ENCODE data around the gene LPP.

DNA sequence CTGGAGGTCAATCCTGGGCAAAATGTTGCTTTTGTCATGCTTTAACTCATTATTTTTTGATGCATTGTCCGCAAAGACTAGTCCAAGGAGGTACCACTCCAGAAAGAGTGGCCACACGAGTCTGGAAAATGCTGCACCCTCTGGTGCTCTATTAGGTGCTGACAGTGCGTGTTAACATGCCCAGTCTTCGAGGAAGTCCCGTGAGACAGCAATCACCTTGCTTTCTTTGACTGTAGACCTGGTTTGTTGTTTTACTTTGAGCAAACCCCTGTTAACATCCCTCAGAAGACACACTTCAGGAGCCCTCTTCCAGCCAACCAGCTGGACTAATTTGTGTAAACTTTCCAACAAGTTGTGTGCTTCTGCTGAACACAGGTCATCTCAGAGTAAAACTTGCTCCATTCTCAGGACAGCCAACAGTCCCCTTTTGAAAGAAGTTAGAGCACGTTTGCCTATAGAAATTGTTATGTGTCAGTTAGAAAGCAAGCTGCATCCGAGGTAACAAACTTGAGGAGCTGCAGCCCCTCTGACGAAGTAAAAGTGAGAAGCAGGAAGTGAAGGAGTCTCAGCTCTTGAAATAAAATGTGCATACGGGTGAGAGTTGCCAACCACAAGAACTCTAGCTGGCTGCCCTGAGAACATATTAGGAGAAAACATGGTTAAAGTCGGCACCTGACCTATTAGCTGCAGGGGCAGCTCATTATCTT is 205.0 kb downstream of the LPP start:
- TF ChIP-seq, protein P1, sequence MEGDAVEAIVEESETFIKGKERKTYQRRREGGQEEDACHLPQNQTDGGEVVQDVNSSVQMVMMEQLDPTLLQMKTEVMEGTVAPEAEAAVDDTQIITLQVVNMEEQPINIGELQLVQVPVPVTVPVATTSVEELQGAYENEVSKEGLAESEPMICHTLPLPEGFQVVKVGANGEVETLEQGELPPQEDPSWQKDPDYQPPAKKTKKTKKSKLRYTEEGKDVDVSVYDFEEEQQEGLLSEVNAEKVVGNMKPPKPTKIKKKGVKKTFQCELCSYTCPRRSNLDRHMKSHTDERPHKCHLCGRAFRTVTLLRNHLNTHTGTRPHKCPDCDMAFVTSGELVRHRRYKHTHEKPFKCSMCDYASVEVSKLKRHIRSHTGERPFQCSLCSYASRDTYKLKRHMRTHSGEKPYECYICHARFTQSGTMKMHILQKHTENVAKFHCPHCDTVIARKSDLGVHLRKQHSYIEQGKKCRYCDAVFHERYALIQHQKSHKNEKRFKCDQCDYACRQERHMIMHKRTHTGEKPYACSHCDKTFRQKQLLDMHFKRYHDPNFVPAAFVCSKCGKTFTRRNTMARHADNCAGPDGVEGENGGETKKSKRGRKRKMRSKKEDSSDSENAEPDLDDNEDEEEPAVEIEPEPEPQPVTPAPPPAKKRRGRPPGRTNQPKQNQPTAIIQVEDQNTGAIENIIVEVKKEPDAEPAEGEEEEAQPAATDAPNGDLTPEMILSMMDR (conservative IDR thresholded peaks at IDR 0.05; ENCODE audit: low read depth, low read length): no peak
- TF ChIP-seq POLR2A (IDR thresholded peaks at IDR 0.05; ENCODE audit: low read depth, low read length) (no peak), CEBPB (IDR thresholded peaks at IDR 0.05; ENCODE audit: low read depth, low read length) (no peak), RFX5 (IDR thresholded peaks at IDR 0.05; ENCODE audit: low read depth, low read length) (no peak), BHLHE40 (IDR thresholded peaks at IDR 0.05; ENCODE audit: low read depth, low read length) (no peak), RCOR1 (IDR thresholded peaks at IDR 0.05; ENCODE audit: insufficient replicate concordance, low read length) (no peak), RAD21 (IDR thresholded peaks at IDR 0.05; ENCODE audit: low read length) (no peak), MAZ (IDR thresholded peaks at IDR 0.05; ENCODE audit: borderline replicate concordance, low read depth, low read length) (no peak), MXI1 (IDR thresholded peaks at IDR 0.05; ENCODE audit: borderline replicate concordance, low read depth, low read length) (no peak), FOS (IDR thresholded peaks at IDR 0.05; ENCODE audit: low read depth, low read length) (no peak), MAFK (IDR thresholded peaks at IDR 0.05; ENCODE audit: low read depth, low read length) (no peak)
- TF ChIP-seq, protein P2, sequence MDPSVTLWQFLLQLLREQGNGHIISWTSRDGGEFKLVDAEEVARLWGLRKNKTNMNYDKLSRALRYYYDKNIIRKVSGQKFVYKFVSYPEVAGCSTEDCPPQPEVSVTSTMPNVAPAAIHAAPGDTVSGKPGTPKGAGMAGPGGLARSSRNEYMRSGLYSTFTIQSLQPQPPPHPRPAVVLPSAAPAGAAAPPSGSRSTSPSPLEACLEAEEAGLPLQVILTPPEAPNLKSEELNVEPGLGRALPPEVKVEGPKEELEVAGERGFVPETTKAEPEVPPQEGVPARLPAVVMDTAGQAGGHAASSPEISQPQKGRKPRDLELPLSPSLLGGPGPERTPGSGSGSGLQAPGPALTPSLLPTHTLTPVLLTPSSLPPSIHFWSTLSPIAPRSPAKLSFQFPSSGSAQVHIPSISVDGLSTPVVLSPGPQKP (IDR thresholded peaks at IDR 0.05; ENCODE audit: borderline replicate concordance, low read depth, low read length): no peak
